A549 treated with CORT108297 at 1 μM for 4 hours (cell line): ENCODE results near the gene IFT27. TPM values are rescaled to one million over a fixed set of nuclear protein-coding genes. Genes with fewer than 3 reads are reported as not detected.

ENCODE experiments used
- total RNA-seq: library from RNA; stranded (reverse); fragments of 200-300 nt; extraction: Qiagen RNA extraction; gene quantifications from 5 replicates; pipeline ENCODE4 v1.2.3, GENCODE V29; 2022

The IFT27 gene
- 15.5 to 27.8 TPM (median 23.4 TPM) in 5 replicates for total RNA-seq

DNA sequence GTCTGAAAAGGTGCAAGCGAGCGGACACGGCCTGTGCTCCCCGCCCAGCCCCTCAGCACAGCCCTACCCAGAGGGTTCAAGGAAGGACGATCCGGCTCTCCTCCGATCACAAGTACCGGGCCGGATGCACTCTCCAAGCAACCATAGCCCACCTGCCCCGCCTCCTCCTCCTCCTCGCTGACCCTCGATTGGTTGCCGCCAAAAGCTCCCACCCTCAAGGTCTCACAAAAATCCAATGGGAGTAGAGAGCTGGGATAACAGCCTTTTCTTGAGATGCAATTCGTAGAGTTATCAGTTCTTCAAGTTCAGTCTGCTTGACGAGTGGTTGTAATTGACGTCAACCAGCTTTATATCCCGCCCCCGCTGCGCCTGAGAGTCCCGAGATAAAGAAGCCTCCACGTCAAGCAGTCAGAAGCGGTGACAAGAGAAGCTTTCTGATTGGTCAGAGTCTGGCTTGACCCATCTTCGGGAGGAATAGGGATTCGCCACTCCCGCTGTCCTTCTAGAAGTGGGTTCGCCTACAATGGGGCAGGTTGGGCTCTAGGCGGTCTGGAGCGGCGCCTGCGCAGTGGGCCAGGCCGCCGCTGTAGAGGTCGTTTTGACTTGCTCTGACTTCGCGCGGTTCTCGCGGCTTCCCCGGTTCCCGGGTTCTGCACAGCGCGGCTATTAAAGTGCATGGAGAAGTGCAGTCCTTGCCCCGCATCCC, at the start of gene IFT27:
Gene IFT27, minus strand, starts transcription at position 156 of the 706 bp plus-strand sequence. CDS start 412 bp downstream, outside the sequence.

DNA sequence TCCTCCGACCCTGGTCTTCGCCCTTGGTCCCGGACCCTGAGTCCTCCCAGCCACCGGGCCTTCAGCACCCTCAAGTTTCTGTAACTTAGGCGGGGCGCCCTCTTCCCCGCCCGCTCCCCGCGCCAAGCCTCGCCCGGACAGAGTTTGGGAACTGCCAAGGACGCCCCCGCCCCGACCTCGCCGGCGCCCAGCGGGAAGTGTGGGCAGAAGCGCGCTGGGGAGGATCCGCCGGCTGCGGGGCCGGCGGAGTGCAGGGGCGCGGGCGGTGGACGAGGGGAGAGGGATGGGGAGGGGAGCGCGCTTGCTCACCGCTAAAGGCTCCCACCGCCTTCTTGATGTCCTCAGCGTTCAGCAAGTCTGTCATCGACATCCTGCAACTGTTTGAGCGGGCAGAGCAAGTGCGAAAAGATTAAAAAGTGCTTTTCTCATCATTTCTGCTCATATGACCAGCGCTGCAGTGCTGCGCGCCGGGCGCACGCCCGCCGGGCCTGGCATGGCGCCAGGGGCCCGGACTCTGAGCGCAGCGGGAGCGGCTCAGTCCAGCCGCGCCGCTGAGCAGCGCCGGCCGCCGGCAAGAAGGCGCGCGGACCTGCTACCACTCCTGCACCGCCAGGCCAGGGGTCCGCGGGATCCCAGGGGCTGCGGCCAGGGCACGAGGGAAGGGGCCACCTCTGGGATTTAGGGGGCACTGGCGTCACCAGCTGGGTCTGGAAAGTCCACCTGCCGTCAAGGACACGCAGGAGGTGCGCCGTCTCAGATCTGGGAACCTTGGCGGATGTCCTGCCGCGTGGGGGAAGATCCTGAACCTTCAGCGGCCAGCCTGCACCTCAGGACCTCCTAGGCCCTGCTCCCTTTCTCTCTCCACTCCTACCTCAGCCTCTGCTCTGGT, 41.0 kb upstream of the IFT27 start, which contains the start of gene PVALB:
Gene PVALB, minus strand, starts transcription at position 400 of the 889 bp plus-strand sequence. Its CDS starts 30 bp downstream, at position 370.

Other genes starting within 250 kb of the IFT27 start
- gene EIF3D, start 247.0 kb downstream of the IFT27 start, total RNA-seq, result 155 to 212 TPM (median 161 TPM) in 5 replicates
- not detected in 5 replicates for gene CACNG2, start 72.4 kb downstream of the IFT27 start, total RNA-seq
- not detected in 5 replicates for gene PVALB, start 40.9 kb upstream of the IFT27 start, total RNA-seq
- gene NCF4, start 84.9 kb upstream of the IFT27 start, total RNA-seq, result 0.07 TPM in 1 of 5 replicates, not detected in the others
- gene CSF2RB, start 137.5 kb upstream of the IFT27 start, total RNA-seq, result not detected in 5 replicates
- gene TST, start 243.3 kb upstream of the IFT27 start, total RNA-seq, result 40.7 to 61.2 TPM (median 56.3 TPM) in 5 replicates
- 41.9 to 78.2 TPM (median 76.8 TPM) in 5 replicates for gene MPST, start 243.6 kb upstream of the IFT27 start, total RNA-seq